Keratinocyte (primary cell): ENCODE data around the gene PCGF3. TPM values are rescaled to one million over a fixed set of nuclear protein-coding genes. Genes with fewer than 3 reads are reported as not detected.

Source experiments
- DNase-seq: peaks from one replicate; pipeline ENCODE4 v3.0.0-alpha.2; 2011; ENCODE audit warnings: low read depth, missing footprints, low spot score
- FAIRE-seq: peaks from 2 replicates; lab custom pipeline; 2011; peaks lifted over from hg19 to GRCh38; lab: Jason Lieb, UNC
- H2AFZ ChIP-seq: 2 replicates; pipeline ENCODE4 v1.6.0; 2012; ENCODE audit warnings: low read length, control low read depth, inconsistent platforms; ENCODE audit not compliant: control insufficient read depth
- H3K27ac ChIP-seq: 2 replicates; pipeline ENCODE4 v1.5.1; 2011; ENCODE audit warnings: low read length; ENCODE audit not compliant: control insufficient read depth, insufficient read depth
- H3K27me3 ChIP-seq: 3 replicates; pipeline ENCODE4 v1.6.0; 2011; ENCODE audit warnings: low read length; ENCODE audit not compliant: control insufficient read depth, insufficient read depth; ENCODE audit errors: extremely low read depth
- H3K36me3 ChIP-seq, 2 experiments: 2 replicates in 1 of 2; 3 replicates in 1 of 2; pipeline ENCODE4 v1.5.1; 2011; ENCODE audit warnings: low read length in 2 of 2, mild to moderate bottlenecking in 1 of 2; ENCODE audit not compliant: control insufficient read depth in 2 of 2, insufficient read depth in 2 of 2; ENCODE audit errors: extremely low read depth in 1 of 2
- H3K4me1 ChIP-seq: 3 replicates; pipeline ENCODE4 v1.5.1; 2011; ENCODE audit warnings: low read length; ENCODE audit not compliant: control insufficient read depth, insufficient read depth; ENCODE audit errors: extremely low read depth
- H3K4me2 ChIP-seq: 3 replicates; pipeline ENCODE4 v1.6.0; 2011; ENCODE audit warnings: low read depth, low read length; ENCODE audit not compliant: control insufficient read depth, insufficient read depth; ENCODE audit errors: extremely low read depth
- H3K4me3 ChIP-seq, 3 experiments: fragments of 200-600 bp in 1 of 3; sonication (generic) in 1 of 3; 2 replicates in 2 of 3; 3 replicates in 1 of 3; pipeline ENCODE4 v1.5.1; 2011 to 2016; ENCODE audit warnings: low read length in 3 of 3, mild to moderate bottlenecking in 3 of 3, control low read depth in 2 of 3, inconsistent platforms in 1 of 3, low read depth in 1 of 3, mixed read lengths in 1 of 3, mixed run types in 1 of 3, moderate library complexity in 1 of 3; ENCODE audit not compliant: control insufficient read depth in 2 of 3, insufficient read depth in 2 of 3; ENCODE audit errors: extremely low read depth in 1 of 3
- H3K79me2 ChIP-seq: 2 replicates; pipeline ENCODE4 v1.6.0; 2012; ENCODE audit warnings: low read length; ENCODE audit not compliant: control insufficient read depth, insufficient read depth
- H3K9ac ChIP-seq: 3 replicates; pipeline ENCODE4 v1.6.0; 2011; ENCODE audit warnings: low read length; ENCODE audit not compliant: control insufficient read depth, insufficient read depth; ENCODE audit errors: extremely low read depth
- H3K9me1 ChIP-seq: 3 replicates; pipeline ENCODE4 v1.6.0; 2011; ENCODE audit warnings: low read length; ENCODE audit not compliant: control insufficient read depth, insufficient read depth; ENCODE audit errors: extremely low read depth
- H3K9me3 ChIP-seq: 2 replicates; pipeline ENCODE4 v1.5.1; 2012; ENCODE audit warnings: low read depth, low read length; ENCODE audit not compliant: control insufficient read depth
- H4K20me1 ChIP-seq: 3 replicates; pipeline ENCODE4 v1.6.0; 2011; ENCODE audit warnings: low read length; ENCODE audit not compliant: control insufficient read depth, insufficient read depth; ENCODE audit errors: extremely low read depth
- EZH2 ChIP-seq: IDR thresholded peaks from one replicate; pipeline ENCODE4 v1.6.1; 2012; ENCODE audit warnings: inconsistent platforms, mild to moderate bottlenecking, low read length, moderate library complexity
- dilution Hi-C: fragments of 300-500 bp; cut with MboI; formaldehyde crosslinking; loops from one replicate; pipeline ENCODE4 v1.7.0; 2020; ENCODE audit warnings: low sequenced_read_pairs; ENCODE audit not compliant: extremely low pct_ligation_motif_present
- polyA plus RNA-seq, 5 experiments: library from polyadenylated mRNA; depleted of rRNA in 3 of 5; stranded (reverse) in 3 of 5; stranded (forward) in 1 of 5; unstranded in 1 of 5; fragments of >200 nt; gene quantifications; 1 replicate in 1 of 5; 2 replicates in 3 of 5; 3 replicates in 1 of 5; pipeline versions ENCODE4 v1.2.1 to v1.2.3, GENCODE V29; 2011 to 2012; ENCODE audit warnings: missing spikeins in 2 of 5, low read depth in 1 of 5, low replicate concordance in 1 of 5
- TF ChIP-seq, protein P1 (sequence below), 3 experiments: IDR thresholded peaks in 1 of 3; conservative IDR thresholded peaks in 1 of 3; optimal IDR thresholded peaks in 1 of 3; 2 replicates in 2 of 3; 3 replicates in 1 of 3; pipeline versions ENCODE3 to v1.5.1; 2011; ENCODE audit warnings: low read length in 3 of 3, mild to moderate bottlenecking in 3 of 3, moderate library complexity in 2 of 3, control low read depth in 1 of 3, inconsistent platforms in 1 of 3; ENCODE audit not compliant: insufficient read depth in 2 of 3; ENCODE audit errors: extremely low read depth in 1 of 3

The PCGF3 gene
- polyA plus RNA-seq, 1 donor (not counting 4 experiments of a cell fraction or from before 2014, with no cell fraction given), result 40.1 TPM

DNA sequence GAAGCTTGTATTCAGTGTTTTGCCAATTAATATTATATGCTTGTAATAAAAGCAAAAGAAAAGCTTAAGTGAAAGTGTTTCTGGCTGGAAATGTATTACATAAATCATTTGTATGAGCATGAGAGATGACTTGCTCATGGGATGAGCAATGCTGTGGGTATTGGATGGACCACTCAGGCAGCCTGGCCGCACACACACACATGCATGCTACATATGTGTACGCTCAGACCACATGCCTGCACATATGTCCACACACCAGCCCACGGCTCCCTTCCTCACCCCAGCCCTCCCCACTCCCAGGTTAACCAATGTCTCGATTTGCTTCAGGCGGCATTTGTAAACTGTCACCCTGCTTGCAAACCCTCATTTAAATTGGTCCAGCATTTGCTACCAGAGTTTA, 64.4 kb downstream of the PCGF3 start:
- H3K4me2 ChIP-seq, result no peak overlapping the region
- peaks cover 25 to 32% of the 10 kb centered on the region in 2 experiments for H3K36me3 ChIP-seq
- no peak overlapping the region for H3K27ac ChIP-seq
- no peaks in the 10 kb centered on the region for H3K27me3 ChIP-seq
- H3K9me3 ChIP-seq, result no peaks in the 10 kb centered on the region
- TF ChIP-seq EZH2, result no peak
- TF ChIP-seq, protein P1, sequence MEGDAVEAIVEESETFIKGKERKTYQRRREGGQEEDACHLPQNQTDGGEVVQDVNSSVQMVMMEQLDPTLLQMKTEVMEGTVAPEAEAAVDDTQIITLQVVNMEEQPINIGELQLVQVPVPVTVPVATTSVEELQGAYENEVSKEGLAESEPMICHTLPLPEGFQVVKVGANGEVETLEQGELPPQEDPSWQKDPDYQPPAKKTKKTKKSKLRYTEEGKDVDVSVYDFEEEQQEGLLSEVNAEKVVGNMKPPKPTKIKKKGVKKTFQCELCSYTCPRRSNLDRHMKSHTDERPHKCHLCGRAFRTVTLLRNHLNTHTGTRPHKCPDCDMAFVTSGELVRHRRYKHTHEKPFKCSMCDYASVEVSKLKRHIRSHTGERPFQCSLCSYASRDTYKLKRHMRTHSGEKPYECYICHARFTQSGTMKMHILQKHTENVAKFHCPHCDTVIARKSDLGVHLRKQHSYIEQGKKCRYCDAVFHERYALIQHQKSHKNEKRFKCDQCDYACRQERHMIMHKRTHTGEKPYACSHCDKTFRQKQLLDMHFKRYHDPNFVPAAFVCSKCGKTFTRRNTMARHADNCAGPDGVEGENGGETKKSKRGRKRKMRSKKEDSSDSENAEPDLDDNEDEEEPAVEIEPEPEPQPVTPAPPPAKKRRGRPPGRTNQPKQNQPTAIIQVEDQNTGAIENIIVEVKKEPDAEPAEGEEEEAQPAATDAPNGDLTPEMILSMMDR (optimal IDR thresholded peaks at IDR 0.05 in 1 of 3, IDR thresholded peaks at IDR 0.05 in 1 of 3, conservative IDR thresholded peaks at IDR 0.05 in 1 of 3; ENCODE audit: extremely low read depth in 1 of 3, insufficient read depth in 2 of 3, low read length in 3 of 3), result no peak
- no peak overlapping the region for H2AFZ ChIP-seq
- H3K4me3 ChIP-seq, result no peak overlapping the region
- H4K20me1 ChIP-seq, result peaks cover 55% of the 10 kb centered on the region
- H3K4me1 ChIP-seq, result peaks cover 19% of the 10 kb centered on the region
- DNase-seq (no peak), FAIRE-seq (no peak)
- no peak overlapping the region for H3K9ac ChIP-seq
- peaks cover 58% of the 10 kb centered on the region for H3K79me2 ChIP-seq
- dilution Hi-C loops, result no loop called here
- no peaks in the 10 kb centered on the region for H3K9me1 ChIP-seq

DNA sequence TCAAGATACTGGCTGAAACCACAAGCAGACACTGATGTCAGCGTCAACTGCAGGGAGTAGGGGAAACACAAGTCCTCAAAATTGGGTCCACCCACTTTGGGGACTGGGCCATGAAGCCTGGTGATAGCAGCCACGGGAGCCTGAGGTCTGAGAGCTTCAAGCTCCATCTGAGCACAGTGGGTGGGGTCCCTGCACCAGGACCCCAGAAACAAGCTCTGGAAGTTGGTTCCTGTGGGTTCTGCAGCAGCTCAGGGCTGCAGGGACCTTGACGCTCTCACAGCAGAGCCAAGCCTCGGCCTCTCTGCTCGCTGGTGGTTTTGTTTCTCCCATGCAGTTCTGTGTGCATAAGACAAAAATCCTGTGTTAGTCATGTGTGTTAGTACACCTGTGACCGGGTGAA, 65.8 kb downstream of the PCGF3 start:
- no peak overlapping the region for H3K9ac ChIP-seq
- no peak overlapping the region for H3K4me3 ChIP-seq
- dilution Hi-C loops, result no loop called here
- no peak overlapping the region for H3K4me2 ChIP-seq
- peaks cover 71% of the 10 kb centered on the region for H3K79me2 ChIP-seq
- TF ChIP-seq EZH2, result no peak
- TF ChIP-seq, protein P1 (optimal IDR thresholded peaks at IDR 0.05 in 1 of 3, IDR thresholded peaks at IDR 0.05 in 1 of 3, conservative IDR thresholded peaks at IDR 0.05 in 1 of 3; ENCODE audit: extremely low read depth in 1 of 3, insufficient read depth in 2 of 3, low read length in 3 of 3), result no peak
- H3K9me3 ChIP-seq, result no peaks in the 10 kb centered on the region
- H3K9me1 ChIP-seq, result no peaks in the 10 kb centered on the region
- peaks cover 43% of the 10 kb centered on the region for H4K20me1 ChIP-seq
- DNase-seq (no peak), FAIRE-seq (no peak)
- H3K4me1 ChIP-seq, result peaks cover 6% of the 10 kb centered on the region
- peaks cover 27 to 41% of the 10 kb centered on the region in 2 experiments for H3K36me3 ChIP-seq
- no peak overlapping the region for H3K27ac ChIP-seq
- H3K27me3 ChIP-seq, result no peaks in the 10 kb centered on the region
- no peak overlapping the region for H2AFZ ChIP-seq
